Measurements from ENCODE around the gene SCN8A.
"Not testable (repeated sequence)": the region's sequence is repeated elsewhere in the genome, so short reads cannot be mapped to it uniquely, and the experiment has no call there.

SCN8A gene

GRCh38 chr12:51829011-51829481 lies 238.0 kb downstream of the SCN8A start:
- H3K4me1 Mint-ChIP-seq = peaks cover 40% of the 10 kb centered on the region
- H3K27ac Mint-ChIP-seq = peak overlapping the region in 1 of 2 donors; percentile 8
- DNase-seq (no peak), ATAC-seq (no peak)
- H3K27me3 Mint-ChIP-seq = peaks cover 43% of the 10 kb centered on the region
- no peaks in the 10 kb centered on the region for H3K9me3 Mint-ChIP-seq
- H3K4me3 Mint-ChIP-seq = no peak overlapping the region

DNA sequence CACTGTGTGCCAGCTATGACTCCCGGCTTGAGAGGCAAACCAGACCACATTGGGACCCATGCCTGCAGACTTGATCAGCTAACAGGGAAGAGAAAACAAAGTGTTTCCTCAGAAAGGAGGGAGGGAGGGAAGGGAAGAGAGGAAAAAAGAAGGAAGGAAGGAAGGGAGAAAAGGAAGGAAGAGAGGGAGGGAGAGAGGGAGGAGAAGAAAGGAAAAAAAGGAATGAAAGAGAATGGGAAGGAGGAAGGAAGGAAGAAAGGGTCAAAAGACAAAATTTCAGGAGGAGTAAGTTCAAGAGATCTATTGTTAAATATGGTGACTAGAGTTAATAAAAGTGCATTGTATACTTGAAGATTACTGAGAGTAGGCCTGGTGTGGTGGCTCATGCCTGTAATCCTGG lies 238.6 kb downstream of the SCN8A start:
- H3K4me1 Mint-ChIP-seq = peaks cover 40% of the 10 kb centered on the region
- H3K27me3 Mint-ChIP-seq = peaks cover 48% of the 10 kb centered on the region

DNA sequence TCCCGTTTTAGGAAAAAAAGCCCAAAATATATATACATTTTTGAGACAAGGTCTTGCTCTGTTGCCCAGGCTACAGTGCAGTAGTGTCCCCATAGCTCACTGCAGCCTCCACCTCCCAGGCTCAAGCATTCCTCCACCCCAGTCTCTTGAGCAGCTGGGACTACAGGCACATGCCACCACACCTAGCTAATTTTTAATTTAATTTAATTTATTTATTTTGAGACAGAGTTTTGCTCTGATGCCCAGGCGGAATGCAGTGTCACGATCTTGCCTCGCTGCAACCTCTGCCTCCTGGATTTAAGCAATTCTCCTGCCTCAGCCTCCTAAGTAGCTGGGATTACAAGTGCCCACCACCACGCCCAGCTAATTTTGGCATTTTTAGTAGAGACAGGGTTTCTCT lies 240.8 kb downstream of the SCN8A start:
- ATAC-seq, H3K4me3 Mint-ChIP-seq, DNase-seq, H3K9me3 Mint-ChIP-seq, H3K27ac Mint-ChIP-seq: not testable (repeated sequence)
- peaks cover 48% of the 10 kb centered on the region for H3K27me3 Mint-ChIP-seq
- peaks cover 39% of the 10 kb centered on the region for H3K4me1 Mint-ChIP-seq

More for the DNA sequence above, 238.6 kb downstream of the SCN8A start:
- no peak for DNase-seq
- H3K9me3 Mint-ChIP-seq = no peaks in the 10 kb centered on the region
- H3K4me3 Mint-ChIP-seq = no peak overlapping the region
- H3K27ac Mint-ChIP-seq = no peak overlapping the region
- no peak for ATAC-seq

DNA sequence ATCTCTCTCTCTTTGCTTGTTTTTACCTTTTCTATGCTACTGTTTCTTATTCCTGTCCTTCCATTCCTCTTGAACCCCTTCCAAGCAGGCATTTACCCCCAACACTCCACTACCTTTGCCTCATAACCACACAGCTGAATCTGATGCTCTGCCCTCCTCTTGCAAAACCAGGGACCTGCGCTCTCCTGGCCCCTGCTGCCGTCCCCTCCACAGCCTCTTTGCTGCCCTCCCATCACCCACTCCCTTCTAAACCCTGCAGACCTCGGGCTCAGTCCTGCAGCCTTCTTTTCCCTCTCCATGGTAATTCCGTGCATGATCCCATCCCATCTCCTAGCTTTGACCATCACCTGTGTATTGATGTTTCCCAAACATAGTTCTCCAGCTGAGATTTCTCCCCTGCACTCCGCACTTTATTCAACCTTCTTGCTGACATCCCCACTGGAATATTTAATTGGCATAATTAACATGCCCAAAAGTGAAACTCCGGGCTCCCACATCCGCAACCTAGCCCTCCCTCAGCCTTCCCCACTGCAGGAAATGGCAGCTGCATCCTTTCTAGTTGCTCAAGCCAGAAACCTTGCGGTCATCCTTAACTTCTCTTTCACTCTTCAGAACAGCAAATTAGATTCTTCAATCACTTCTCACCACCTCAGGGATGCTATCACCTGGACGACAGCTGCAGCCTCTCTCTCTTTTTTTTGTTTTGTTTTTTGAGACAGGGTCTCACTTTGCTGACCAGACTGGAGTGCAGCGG lies 241.5 kb downstream of the SCN8A start:
- no peak for ATAC-seq
- DNase-seq = no peak
- Mint-ChIP-seq H3K27me3 (peaks cover 52% of the 10 kb centered on the region), H3K27ac (peak overlapping the region in 1 of 2 donors; percentile 22), H3K9me3 (no peaks in the 10 kb centered on the region), H3K4me3 (peak overlapping the region; percentile 17 to 36), H3K4me1 (peaks cover 31% of the 10 kb centered on the region)

DNA sequence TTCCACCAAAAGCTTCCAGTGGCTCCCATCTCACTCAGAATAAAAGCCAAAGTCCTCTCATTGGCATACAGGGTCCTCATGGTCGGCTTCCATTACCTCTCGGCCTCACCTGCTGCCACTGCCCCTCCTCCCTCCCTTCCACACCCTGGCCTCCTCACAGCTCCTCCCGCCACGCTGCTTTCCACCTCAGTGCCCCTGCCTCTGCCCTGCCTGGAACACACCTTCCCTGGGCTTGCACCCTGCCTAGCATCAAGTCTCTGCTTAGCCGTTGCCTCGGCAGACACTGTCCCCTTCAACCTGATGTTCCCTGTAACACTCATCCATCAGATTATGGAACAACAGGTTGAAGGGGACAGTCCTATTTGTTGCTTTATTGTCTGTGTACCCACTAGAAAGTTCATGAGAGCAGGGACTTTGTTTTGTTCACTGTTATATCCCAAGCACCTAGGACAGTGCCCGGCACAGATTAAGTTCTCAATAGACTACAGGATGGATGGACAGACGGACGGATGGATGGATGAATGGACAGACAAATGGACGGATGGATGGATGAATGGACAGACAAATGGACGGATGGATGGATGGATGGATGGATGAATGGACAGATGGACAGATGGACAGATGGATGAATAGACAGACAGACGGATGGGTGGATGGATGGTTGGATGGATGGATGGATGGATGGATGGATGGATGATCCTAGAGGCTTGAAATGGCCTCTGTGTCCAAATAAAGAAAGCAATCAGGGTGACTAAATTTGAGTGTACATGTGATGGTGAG lies 242.6 kb downstream of the SCN8A start:
- ATAC-seq (no peak), DNase-seq (no peak)
- H3K4me3 Mint-ChIP-seq = no peak overlapping the region
- peaks cover 57% of the 10 kb centered on the region for H3K27me3 Mint-ChIP-seq
- peak overlapping the region in 1 of 2 donors; percentile 27 for H3K27ac Mint-ChIP-seq
- peaks cover 20% of the 10 kb centered on the region for H3K4me1 Mint-ChIP-seq
- H3K9me3 Mint-ChIP-seq = no peaks in the 10 kb centered on the region

DNA sequence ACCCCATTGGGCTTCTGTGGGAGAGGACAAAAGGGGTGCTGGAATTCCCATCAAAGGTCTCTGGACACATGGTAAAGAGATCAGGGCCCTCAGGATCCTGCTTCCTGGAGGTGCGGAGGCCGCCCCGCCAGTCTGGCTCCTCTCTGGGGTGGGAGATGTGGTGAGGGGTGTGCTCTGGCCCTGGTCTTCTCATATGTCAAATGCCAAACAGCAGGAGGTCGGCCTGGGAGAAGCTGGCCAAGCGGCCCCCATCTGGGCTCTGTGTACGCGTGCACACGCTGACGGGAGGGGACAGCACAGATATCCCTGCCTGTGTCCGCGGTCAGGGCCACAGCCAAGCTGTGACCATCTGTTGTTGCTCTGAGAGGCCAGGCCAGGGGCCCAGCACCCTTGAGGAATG lies 243.4 kb downstream of the SCN8A start:
- no peak overlapping the region for H3K4me3 Mint-ChIP-seq
- ATAC-seq = no peak
- H3K27me3 Mint-ChIP-seq = peaks cover 61% of the 10 kb centered on the region
- no peak for DNase-seq
- peaks cover 19% of the 10 kb centered on the region for H3K4me1 Mint-ChIP-seq
- H3K27ac Mint-ChIP-seq = no peak overlapping the region
- no peaks in the 10 kb centered on the region for H3K9me3 Mint-ChIP-seq

DNA sequence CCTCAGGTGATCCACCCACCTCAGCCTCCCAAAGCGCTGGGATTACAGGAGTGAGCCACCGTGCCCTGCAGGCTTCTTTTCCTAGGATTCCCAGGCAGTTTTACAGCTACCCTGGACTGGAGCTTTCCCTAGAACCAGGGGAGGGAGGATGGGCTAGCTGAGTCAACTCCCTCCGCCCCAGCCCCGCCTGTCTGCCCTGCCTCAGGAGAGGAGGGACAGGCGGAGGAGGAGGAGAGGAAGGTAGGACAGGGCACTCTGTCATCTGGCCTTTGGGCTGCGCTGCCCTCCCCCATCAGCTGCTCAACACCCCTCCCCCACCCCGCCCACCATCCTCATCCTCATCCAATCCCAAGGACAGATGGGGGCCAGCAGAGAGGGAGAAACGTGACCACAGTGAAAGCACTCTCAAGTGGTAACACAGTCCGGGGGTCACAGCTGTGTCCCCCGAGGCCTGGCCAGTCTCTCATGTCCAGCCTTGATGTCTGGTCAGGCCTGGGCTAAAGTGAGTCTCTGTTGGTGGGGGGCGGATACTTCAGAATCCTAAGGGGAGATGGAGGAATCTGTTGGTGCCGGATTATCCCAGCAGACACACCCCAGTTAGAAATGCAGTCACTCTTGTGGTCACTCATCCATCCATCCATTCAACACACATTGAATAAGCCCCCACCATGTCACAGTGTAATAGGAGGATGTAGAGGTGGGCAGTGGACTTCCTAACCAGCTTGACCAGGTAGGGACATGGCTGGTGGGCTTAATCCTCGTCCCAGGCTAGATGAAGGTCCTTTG lies 245.2 kb downstream of the SCN8A start:
- DNase-seq (no peak), ATAC-seq (no peak)
- Mint-ChIP-seq H3K4me3 (no peak overlapping the region), H3K4me1 (peaks cover 19% of the 10 kb centered on the region), H3K9me3 (no peaks in the 10 kb centered on the region), H3K27ac (no peak overlapping the region), H3K27me3 (peaks cover 60% of the 10 kb centered on the region)

DNA sequence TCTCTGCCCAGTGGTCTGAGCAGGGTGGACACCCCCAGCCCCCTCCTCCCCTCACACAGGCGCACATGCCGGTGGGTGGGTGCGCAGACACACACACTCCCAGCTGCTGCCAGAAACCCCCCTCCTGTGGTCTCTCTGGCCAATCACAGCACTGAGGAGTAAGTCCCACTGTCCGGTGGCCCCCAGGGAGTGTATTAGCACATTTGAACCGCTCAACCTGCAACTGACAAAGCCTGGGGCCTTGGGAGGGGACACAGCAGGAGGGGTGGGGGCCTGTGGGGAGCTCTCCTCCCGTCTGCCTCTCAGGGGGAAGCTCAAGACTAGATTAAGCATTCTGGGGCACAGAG lies 245.8 kb downstream of the SCN8A start:
- H3K9me3 Mint-ChIP-seq = no peaks in the 10 kb centered on the region
- DNase-seq (no peak), ATAC-seq (no peak)
- peaks cover 19% of the 10 kb centered on the region for H3K4me1 Mint-ChIP-seq
- H3K4me3 Mint-ChIP-seq = no peak overlapping the region
- H3K27ac Mint-ChIP-seq = no peak overlapping the region
- H3K27me3 Mint-ChIP-seq = peaks cover 61% of the 10 kb centered on the region

DNA sequence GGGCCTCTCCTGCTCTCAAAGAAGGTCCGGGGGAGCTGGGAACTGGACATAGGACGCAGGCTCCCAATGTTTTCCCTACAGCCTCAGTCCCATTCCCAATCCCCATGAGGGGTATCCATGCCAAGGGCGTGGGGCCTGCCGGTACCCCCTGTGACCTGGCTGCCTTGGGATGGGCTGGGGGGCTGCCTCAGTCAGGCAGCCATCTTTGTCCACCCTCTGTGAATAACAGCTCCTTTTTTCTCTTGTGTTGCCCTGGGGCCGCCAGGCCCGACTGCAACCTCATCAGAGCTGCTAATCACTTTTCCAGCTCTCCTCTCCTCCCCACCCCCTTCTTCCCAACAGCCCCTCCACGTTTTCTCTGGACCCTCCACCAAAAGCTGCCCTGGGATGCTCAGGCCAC lies 246.3 kb downstream of the SCN8A start:
- H3K4me1 Mint-ChIP-seq = peaks cover 15% of the 10 kb centered on the region
- DNase-seq = no peak
- H3K27me3 Mint-ChIP-seq = peaks cover 61% of the 10 kb centered on the region
- H3K9me3 Mint-ChIP-seq = no peaks in the 10 kb centered on the region
- no peak for ATAC-seq
- H3K27ac Mint-ChIP-seq = no peak overlapping the region
- no peak overlapping the region for H3K4me3 Mint-ChIP-seq

- Mint-ChIP-seq H3K4me1 (peaks cover 8% of the 10 kb centered on the region), H3K27me3 (peaks cover 61% of the 10 kb centered on the region), H3K9me3 (no peaks in the 10 kb centered on the region), H3K4me3 (no peak overlapping the region), H3K27ac (no peak overlapping the region)
- ATAC-seq (no peak), DNase-seq (no peak)
Measured at GRCh38 chr12:51838036-51838435, 247.0 kb downstream of the SCN8A start.

GRCh38 chr12:51838762-51839161 lies 247.7 kb downstream of the SCN8A start:
- no peak overlapping the region for H3K27ac Mint-ChIP-seq
- ATAC-seq (no peak), DNase-seq (no peak)
- H3K4me1 Mint-ChIP-seq = peaks cover under 1% of the 10 kb centered on the region
- H3K27me3 Mint-ChIP-seq = peaks cover 56% of the 10 kb centered on the region
- no peaks in the 10 kb centered on the region for H3K9me3 Mint-ChIP-seq
- no peak overlapping the region for H3K4me3 Mint-ChIP-seq

DNA sequence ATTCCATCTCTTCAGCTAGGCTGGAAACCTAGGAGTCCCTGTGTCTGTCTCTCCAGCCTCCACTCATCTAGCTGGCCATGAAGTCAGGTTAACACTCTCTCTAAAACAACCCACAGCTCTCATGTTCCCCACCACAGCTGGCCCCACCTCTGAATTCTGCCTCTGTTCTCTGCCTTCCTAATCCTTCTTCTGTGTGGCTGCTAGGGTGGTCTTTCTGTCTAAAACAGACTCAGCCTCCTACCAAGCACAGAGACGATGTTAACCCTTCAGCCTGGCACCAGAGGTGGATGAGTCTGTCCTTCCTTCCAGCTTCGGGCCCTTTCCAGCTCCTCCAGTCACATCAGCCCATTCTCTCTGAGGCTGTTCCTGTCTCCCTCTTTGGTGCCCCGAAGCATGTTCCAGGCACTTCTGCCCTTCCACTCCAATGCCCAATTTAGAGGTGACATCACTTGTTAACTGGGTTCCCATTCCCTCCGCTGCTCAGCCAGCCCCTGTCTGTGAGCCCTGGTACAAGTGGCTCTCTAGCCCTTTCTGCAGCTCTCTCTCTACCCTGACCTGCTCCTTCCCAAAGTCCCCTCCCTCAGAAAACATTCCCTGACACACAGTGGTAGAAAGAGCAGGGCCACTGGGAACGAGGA lies 248.4 kb downstream of the SCN8A start:
- H3K9me3 Mint-ChIP-seq = no peaks in the 10 kb centered on the region
- H3K27ac Mint-ChIP-seq = no peak overlapping the region
- ATAC-seq (no peak), DNase-seq (no peak)
- H3K4me3 Mint-ChIP-seq = no peak overlapping the region
- H3K27me3 Mint-ChIP-seq = peaks cover 56% of the 10 kb centered on the region
- no peaks in the 10 kb centered on the region for H3K4me1 Mint-ChIP-seq

GRCh38 chr12:51840966-51841365 lies 249.9 kb downstream of the SCN8A start:
- no peak overlapping the region for H3K4me3 Mint-ChIP-seq
- H3K27me3 Mint-ChIP-seq = peaks cover 71% of the 10 kb centered on the region
- DNase-seq = no peak
- no peak overlapping the region for H3K27ac Mint-ChIP-seq
- peaks cover 3% of the 10 kb centered on the region for H3K4me1 Mint-ChIP-seq
- ATAC-seq = no peak
- H3K9me3 Mint-ChIP-seq = no peaks in the 10 kb centered on the region

- Mint-ChIP-seq H3K4me1 (peaks cover 10% of the 10 kb centered on the region), H3K9me3 (no peaks in the 10 kb centered on the region), H3K27me3 (peaks cover 78% of the 10 kb centered on the region), H3K27ac (peak overlapping the region in 1 of 2 donors; percentile 81), H3K4me3 (no peak overlapping the region)
- DNase-seq (no peak), ATAC-seq (no peak)
Measured at GRCh38 chr12:51841727-51842126, 250.7 kb downstream of the SCN8A start.

DNA sequence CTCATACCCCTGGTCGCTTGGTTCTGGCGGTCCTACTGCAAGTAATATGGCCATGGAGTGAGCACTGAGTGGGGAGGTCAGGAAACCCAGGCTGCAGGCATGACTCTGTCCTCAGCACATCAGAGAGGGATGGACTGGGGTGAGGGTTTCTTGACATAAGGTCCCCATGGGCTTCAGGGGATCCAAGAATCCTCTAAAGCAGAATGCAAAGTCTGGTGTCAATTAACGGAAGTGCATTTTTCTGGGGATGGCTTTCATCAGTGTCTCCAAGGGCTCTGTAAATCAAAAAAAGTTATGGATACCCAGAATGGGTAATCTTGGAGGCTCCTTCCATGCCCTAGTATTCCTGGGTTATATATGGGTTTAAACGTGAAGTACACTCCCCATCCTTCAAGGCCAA lies 253.8 kb downstream of the SCN8A start:
- H3K4me3 Mint-ChIP-seq = no peak overlapping the region
- H3K27me3 Mint-ChIP-seq = peaks cover 76% of the 10 kb centered on the region
- no peak for ATAC-seq
- H3K4me1 Mint-ChIP-seq = peaks cover 17% of the 10 kb centered on the region
- no peak for DNase-seq
- H3K9me3 Mint-ChIP-seq = no peaks in the 10 kb centered on the region
- no peak overlapping the region for H3K27ac Mint-ChIP-seq

All from stimulated activated naive CD8-positive, alpha-beta T cell treated with anti-CD3 and anti-CD28 coated beads, Interleukin-15, amount 100 ng/mL, for 72 hours (primary cell).